ACC112 (cell line): ENCODE results near the gene FKTN.

Source experiments
- H2AFZ ChIP-seq: fragments of 200-600 bp; sonication (generic); one replicate; pipeline ENCODE4 v1.6.0; 2017; ENCODE audit warnings: antibody characterized with exemption, low read length; ENCODE audit not compliant: unreplicated experiment
- H3K27ac ChIP-seq: fragments of 200-600 bp; sonication (generic); 2 replicates; pipeline ENCODE4 v1.5.1; 2014; ENCODE audit warnings: low read depth, mild to moderate bottlenecking, antibody characterized with exemption, low read length, moderate library complexity
- H3K27me3 ChIP-seq: fragments of 200-600 bp; sonication (generic); 2 replicates; pipeline ENCODE4 v1.6.1; 2014; ENCODE audit warnings: mild to moderate bottlenecking, antibody characterized with exemption, low read length, moderate library complexity, mixed read lengths; ENCODE audit not compliant: insufficient read depth
- H3K36me3 ChIP-seq: fragments of 200-600 bp; sonication (generic); 2 replicates; pipeline ENCODE4 v1.6.1; 2016; ENCODE audit warnings: mild to moderate bottlenecking, antibody characterized with exemption, low read length, moderate library complexity, mixed read lengths; ENCODE audit not compliant: insufficient read depth
- H3K4me1 ChIP-seq: fragments of 200-600 bp; sonication (generic); one replicate; pipeline ENCODE4 v1.6.1; 2016; ENCODE audit warnings: low read length, mixed read lengths; ENCODE audit not compliant: insufficient read depth, unreplicated experiment, control insufficient read depth
- H3K4me3 ChIP-seq: fragments of 200-600 bp; sonication (generic); 2 replicates; pipeline ENCODE4 v1.5.1; 2014; ENCODE audit warnings: mild to moderate bottlenecking, low read depth, low read length
- H3K79me2 ChIP-seq: fragments of 200-600 bp; sonication (generic); one replicate; pipeline ENCODE4 v1.6.0; 2016; ENCODE audit warnings: low read length; ENCODE audit not compliant: control insufficient read depth, unreplicated experiment, insufficient read depth

The FKTN gene

DNA sequence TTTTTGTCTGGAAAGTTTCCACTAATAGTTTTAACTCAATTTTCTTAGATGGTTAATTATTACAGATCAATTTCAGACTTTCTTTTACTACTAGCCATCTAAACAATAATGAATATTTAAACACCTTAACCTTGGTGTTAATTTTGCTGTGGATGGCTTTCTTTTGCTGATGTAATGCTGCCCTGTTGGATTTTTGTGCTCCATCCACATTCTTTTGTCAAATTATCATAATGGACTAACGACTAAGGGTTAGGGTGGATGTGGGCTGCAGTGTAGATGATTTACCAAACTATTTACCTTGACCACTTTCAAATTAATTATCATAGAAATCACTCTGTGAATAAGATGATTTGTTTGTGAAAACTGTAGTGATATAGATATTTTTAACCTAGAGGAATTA, 120.8 kb downstream of the FKTN start:
- no peak overlapping the region for H2AFZ ChIP-seq
- no peaks in the 10 kb centered on the region for H3K4me1 ChIP-seq
- H3K4me3 ChIP-seq = no peak overlapping the region
- no peak overlapping the region for H3K27ac ChIP-seq
- peaks cover 4% of the 10 kb centered on the region; the same call in 1 of the 2 replicates for H3K27me3 ChIP-seq
- no peaks in the 10 kb centered on the region for H3K36me3 ChIP-seq
- no peaks in the 10 kb centered on the region for H3K79me2 ChIP-seq

DNA sequence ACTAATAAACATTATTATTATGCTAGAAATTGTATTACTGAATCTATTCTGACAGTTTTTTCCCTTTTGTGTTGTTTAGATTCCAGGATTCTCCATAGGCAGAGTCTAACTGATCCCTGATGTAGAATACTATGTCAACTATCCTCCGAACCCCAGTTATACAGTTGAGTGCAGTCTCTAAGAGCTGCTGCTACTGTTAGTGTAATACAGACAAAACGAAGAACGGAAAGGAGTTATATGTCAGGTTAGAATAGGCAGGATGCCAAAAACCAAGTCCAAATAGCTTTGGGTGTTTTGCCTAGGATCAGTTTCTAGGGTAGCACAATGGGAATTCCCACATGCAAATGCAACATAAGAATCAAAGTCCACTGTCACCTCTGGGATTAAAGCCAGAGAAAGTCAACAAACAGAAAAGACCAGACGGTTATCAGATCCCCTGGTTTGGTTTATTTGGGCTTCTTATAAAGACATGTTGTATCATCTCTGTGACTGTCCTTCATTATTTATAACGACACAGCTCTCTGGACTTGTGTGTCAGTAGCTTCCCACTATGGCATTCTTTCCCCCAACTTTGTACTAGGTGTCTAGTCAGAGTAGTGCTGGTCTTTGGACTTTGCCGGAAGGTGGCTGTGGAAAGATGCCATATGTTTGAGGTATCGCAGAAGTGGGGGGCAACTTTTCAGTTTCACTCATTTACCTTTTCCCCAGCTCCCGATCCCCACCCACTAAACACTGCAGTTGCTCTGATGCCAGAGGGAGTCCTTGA, 121.5 kb downstream of the FKTN start:
- no peak overlapping the region for H2AFZ ChIP-seq
- peaks cover 4% of the 10 kb centered on the region; the same call in 1 of the 2 replicates for H3K27me3 ChIP-seq
- H3K27ac ChIP-seq = no peak overlapping the region
- H3K4me3 ChIP-seq = no peak overlapping the region
- no peaks in the 10 kb centered on the region for H3K79me2 ChIP-seq
- H3K4me1 ChIP-seq = no peaks in the 10 kb centered on the region
- no peaks in the 10 kb centered on the region for H3K36me3 ChIP-seq

DNA sequence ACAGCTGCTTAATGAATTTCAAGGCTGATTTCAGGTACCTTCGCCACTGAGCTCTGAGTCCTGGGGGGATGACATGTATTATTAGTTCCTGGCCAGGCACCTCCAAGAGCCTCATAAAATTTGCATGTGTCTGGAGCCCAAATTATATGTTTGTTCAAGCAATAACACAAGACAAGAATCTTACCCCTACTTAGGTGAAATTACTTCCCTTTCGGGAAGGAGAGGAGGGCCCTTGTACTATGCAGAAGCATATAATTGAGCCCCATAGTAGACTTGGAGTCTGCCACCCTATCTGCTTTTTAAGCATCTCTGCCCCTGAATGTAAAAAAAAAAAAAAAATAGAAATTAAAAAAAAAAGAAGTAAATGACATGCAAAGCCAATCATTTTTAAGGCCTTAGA, 123.4 kb downstream of the FKTN start:
- Histone ChIP-seq H3K79me2 (no peaks in the 10 kb centered on the region), H3K27ac (no peak overlapping the region), H3K4me3 (no peak overlapping the region), H3K4me1 (no peaks in the 10 kb centered on the region), H3K27me3 (peaks cover 4% of the 10 kb centered on the region; the same call in 1 of the 2 replicates), H2AFZ (no peak overlapping the region), H3K36me3 (no peaks in the 10 kb centered on the region)

DNA sequence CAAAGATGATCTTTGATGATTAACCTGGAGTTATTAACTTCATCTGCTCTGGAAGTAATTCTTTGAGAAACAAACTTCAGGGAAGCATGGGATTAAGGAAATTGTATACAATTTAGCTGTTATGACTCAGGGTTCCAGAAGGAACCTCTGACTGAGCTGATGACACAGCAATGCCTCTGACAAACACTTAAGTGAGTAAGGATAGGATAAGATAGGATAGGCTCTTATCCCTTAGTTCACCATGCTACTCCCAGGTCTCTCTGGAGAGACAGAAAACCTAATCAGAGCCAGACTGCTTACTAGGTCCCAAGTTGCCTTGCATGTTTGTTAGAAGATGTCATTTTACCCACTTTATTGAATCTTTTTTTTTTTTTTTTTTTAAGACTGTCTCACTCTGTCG, 123.8 kb downstream of the FKTN start:
- no peaks in the 10 kb centered on the region for H3K79me2 ChIP-seq
- H3K36me3 ChIP-seq = no peaks in the 10 kb centered on the region
- no peaks in the 10 kb centered on the region for H3K27me3 ChIP-seq
- H2AFZ ChIP-seq = no peak overlapping the region
- no peak overlapping the region for H3K4me3 ChIP-seq
- no peak overlapping the region for H3K27ac ChIP-seq
- no peaks in the 10 kb centered on the region for H3K4me1 ChIP-seq

DNA sequence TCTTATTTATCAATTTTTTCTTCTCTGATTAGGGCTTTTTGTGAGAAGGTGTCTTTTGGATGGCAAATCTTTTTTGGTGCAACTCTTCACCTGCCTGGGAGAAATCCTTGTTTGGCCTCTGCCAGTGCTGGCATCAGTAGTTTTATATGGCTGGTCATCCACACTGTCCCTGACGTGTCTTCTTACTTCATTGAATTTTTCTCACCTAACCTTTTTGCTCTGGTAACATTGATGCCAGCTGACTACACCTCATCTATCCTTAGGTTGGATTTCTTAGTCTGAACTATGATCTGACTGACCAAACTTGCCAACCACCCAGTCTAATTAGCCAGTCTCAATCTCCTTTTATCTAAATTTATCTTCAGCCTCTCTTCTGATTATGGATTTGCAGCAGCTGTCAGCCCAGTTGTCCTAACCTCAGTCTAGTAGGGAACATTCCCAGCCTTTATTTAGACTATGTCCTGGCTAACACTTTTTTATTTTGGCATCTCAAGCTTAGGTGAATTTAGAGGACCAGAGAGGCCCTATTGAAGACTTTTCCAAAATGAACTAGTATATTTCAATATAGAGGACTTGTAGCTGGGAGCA, 125.9 kb downstream of the FKTN start:
- Histone ChIP-seq H3K27me3 (peaks cover 9% of the 10 kb centered on the region; the same call in 1 of the 2 replicates), H3K36me3 (no peaks in the 10 kb centered on the region), H3K79me2 (no peaks in the 10 kb centered on the region), H3K27ac (no peak overlapping the region), H3K4me1 (no peaks in the 10 kb centered on the region), H3K4me3 (no peak overlapping the region), H2AFZ (no peak overlapping the region)

DNA sequence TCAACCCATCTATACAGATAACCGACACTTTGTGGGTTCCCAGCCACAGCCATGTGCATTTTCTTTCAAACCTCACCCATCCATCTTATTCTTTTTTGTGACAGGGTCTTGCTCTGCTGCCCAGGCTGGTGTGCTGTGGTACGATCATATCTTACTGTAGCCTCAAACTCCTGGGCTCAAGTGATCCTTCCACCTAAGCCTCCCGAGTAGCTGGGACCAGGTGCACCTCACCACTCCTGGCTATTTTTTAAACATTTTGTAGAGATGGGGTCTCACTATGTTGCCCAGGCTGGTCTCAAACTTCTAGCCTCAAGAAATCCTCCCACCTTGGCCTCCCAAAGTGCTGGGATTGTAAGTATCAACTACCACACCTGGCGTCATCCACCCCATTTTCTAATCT, 129.0 kb downstream of the FKTN start:
- Histone ChIP-seq H3K27me3 (peaks cover 15% of the 10 kb centered on the region), H3K27ac (no peak overlapping the region), H3K4me3 (no peak overlapping the region), H3K4me1 (no peaks in the 10 kb centered on the region), H3K36me3 (no peaks in the 10 kb centered on the region), H3K79me2 (no peaks in the 10 kb centered on the region), H2AFZ (no peak overlapping the region)
